Measurements from ENCODE around the gene STAB1. TPM values are rescaled to one million over a fixed set of nuclear protein-coding genes. Genes with fewer than 3 reads are reported as not detected.

The STAB1 gene
- total and polyA plus RNA-seq, 2 of the 13 experiments (the other 11 are each of a cell fraction or from before 2014, with no cell fraction given), result 0.09 to 0.34 TPM

GRCh38 chr3:52536369-52537164 lies 41.4 kb downstream of the STAB1 start, which contains the start of gene UQCC5 (continued):
- TF ChIP-seq ZBTB14 (CRISPR knock-in tag; IDR thresholded peaks at IDR 0.05) (no peak; the same call in none of the 2 replicates), PBX2 (CRISPR knock-in tag; IDR thresholded peaks at IDR 0.05) (no peak), RBM39 (IDR thresholded peaks at IDR 0.05; ENCODE audit: low read depth, low read length, poor library complexity, severe bottlenecking) (no peak), NONO (IDR thresholded peaks at IDR 0.05) (no peak), NONO (CRISPR knock-in tag; conservative IDR thresholded peaks at IDR 0.05) (peak; percentile 90), ZNF335 (CRISPR knock-in tag; IDR thresholded peaks at IDR 0.05) (peak; percentile 50; the same call in 1 of the 2 replicates), MEIS2 (CRISPR knock-in tag; IDR thresholded peaks at IDR 0.05) (peak; percentile 84), SOX5 (CRISPR knock-in tag; IDR thresholded peaks at IDR 0.05; ENCODE audit: borderline replicate concordance) (no peak), SMARCC2 (IDR thresholded peaks at IDR 0.05) (no peak), ZNF777 (CRISPR knock-in tag; IDR thresholded peaks at IDR 0.05) (peak; percentile 57; the same call in 1 of the 2 replicates), ZNF205 (CRISPR knock-in tag; IDR thresholded peaks at IDR 0.05) (0 out of 2 replicates have a peak, but pooled peaks have one; percentile 20), TBL1XR1 (IDR thresholded peaks at IDR 0.05; ENCODE audit: borderline replicate concordance, low read length, partially characterized antibody) (no peak), ZNF142 (CRISPR knock-in tag; IDR thresholded peaks at IDR 0.05) (no peak; the same call in 1 of the 2 replicates), EHMT2 (IDR thresholded peaks at IDR 0.05; ENCODE audit: borderline replicate concordance, low read depth, low read length) (no peak), ZNF83 (CRISPR knock-in tag; IDR thresholded peaks at IDR 0.05; ENCODE audit: borderline replicate concordance) (peak; percentile 65; the same call in 1 of the 2 replicates), ZNF530 (CRISPR knock-in tag; IDR thresholded peaks at IDR 0.05; ENCODE audit: low read depth) (no peak), MAZ (IDR thresholded peaks at IDR 0.05; ENCODE audit: borderline replicate concordance, low read depth, low read length) (peak; percentile 28; the same call in 1 of the 2 replicates), MAZ (CRISPR knock-in tag; IDR thresholded peaks at IDR 0.05; ENCODE audit: low read depth) (peak; percentile 95), SP140L (CRISPR knock-in tag; IDR thresholded peaks at IDR 0.05; ENCODE audit: borderline replicate concordance) (no peak), MAFG (CRISPR knock-in tag; IDR thresholded peaks at IDR 0.05) (no peak), MATR3 (CRISPR knock-in tag; IDR thresholded peaks at IDR 0.05) (no peak), NBN (conservative IDR thresholded peaks at IDR 0.05) (no peak), ZSCAN20 (CRISPR knock-in tag; IDR thresholded peaks at IDR 0.05; ENCODE audit: borderline replicate concordance) (no peak)

Measured in HepG2 (cell line).